DOHH2 (cell line): ENCODE results near the gene DCST2.
A peak's percentile ranks its signal among the peaks of the same experiment; 100 is the strongest.
"Not testable (repeated sequence)": the region's sequence is repeated elsewhere in the genome, so short reads cannot be mapped to it uniquely, and the experiment has no call there.

Experiments
- H3F3A ChIP-seq: fragments of 200-600 bp; sonication (generic), shearing (Covaris generic); 2 replicates; pipeline ENCODE4 v1.6.0; 2016; ENCODE audit warnings: antibody characterized with exemption, mild to moderate bottlenecking; ENCODE audit not compliant: control insufficient read depth, insufficient read depth
- H3K27ac ChIP-seq: fragments of 200-600 bp; sonication (generic); 2 replicates; pipeline ENCODE4 v1.5.1; 2014; ENCODE audit warnings: low read depth, mild to moderate bottlenecking, low read length, moderate library complexity
- H3K27me3 ChIP-seq: fragments of 200-600 bp; sonication (generic); 2 replicates; pipeline ENCODE4 v1.6.1; 2014; ENCODE audit warnings: mild to moderate bottlenecking, low read length, mixed read lengths; ENCODE audit not compliant: control insufficient read depth
- H3K36me3 ChIP-seq: fragments of 200-600 bp; sonication (generic); 2 replicates; pipeline ENCODE4 v1.6.1; 2014; ENCODE audit warnings: mild to moderate bottlenecking, low read length, moderate library complexity, mixed read lengths; ENCODE audit not compliant: control insufficient read depth
- H3K4me1 ChIP-seq: fragments of 200-600 bp; sonication (generic); 2 replicates; pipeline ENCODE4 v1.6.1; 2014; ENCODE audit warnings: mild to moderate bottlenecking, low read length, mixed read lengths; ENCODE audit not compliant: control insufficient read depth
- H3K4me2 ChIP-seq: fragments of 200-600 bp; sonication (generic); 2 replicates; pipeline ENCODE4 v1.6.0; 2014; ENCODE audit warnings: mild to moderate bottlenecking, low read length, moderate library complexity
- H3K4me3 ChIP-seq: fragments of 200-600 bp; sonication (generic); 2 replicates; pipeline ENCODE4 v1.5.1; 2014; ENCODE audit warnings: mild to moderate bottlenecking, low read length, mixed read lengths
- H3K79me2 ChIP-seq: fragments of 200-600 bp; sonication (generic); 2 replicates; pipeline ENCODE4 v1.6.1; 2014; ENCODE audit warnings: mild to moderate bottlenecking, low read length, mixed read lengths; ENCODE audit not compliant: control insufficient read depth
- H3K9me2 ChIP-seq: fragments of 200-600 bp; sonication (generic); replicated peaks from 2 replicates; pipeline ENCODE4 v1.6.1; 2014; ENCODE audit warnings: mild to moderate bottlenecking, low read length, mixed read lengths; ENCODE audit not compliant: control insufficient read depth
- H3K9me3 ChIP-seq: fragments of 200-600 bp; sonication (generic); 2 replicates; pipeline ENCODE4 v1.6.1; 2014; ENCODE audit warnings: antibody characterized with exemption, low read length, mixed read lengths; ENCODE audit not compliant: control insufficient read depth, insufficient read depth
- H4K20me1 ChIP-seq: fragments of 200-600 bp; sonication (generic); 2 replicates; pipeline ENCODE4 v1.6.0; 2014; ENCODE audit warnings: low read depth, mild to moderate bottlenecking, antibody characterized with exemption, low read length, moderate library complexity; ENCODE audit not compliant: control insufficient read depth, insufficient read depth
- CTCF ChIP-seq: fragments of 200-600 bp; sonication (generic); IDR thresholded peaks from one replicate; pipeline ENCODE4 v1.5.1; 2014; ENCODE audit warnings: antibody characterized with exemption, mild to moderate bottlenecking, low read depth, low read length; ENCODE audit not compliant: poor library complexity, severe bottlenecking
- EZH2phosphoT487 ChIP-seq: fragments of 200-600 bp; sonication (generic); IDR thresholded peaks from 2 replicates; pipeline ENCODE4 v1.6.1; 2017; ENCODE audit warnings: borderline replicate concordance, mild to moderate bottlenecking, antibody characterized with exemption, low read length, moderate library complexity, mixed read lengths

Gene DCST2

GRCh38 chr1:154978360-154978759 is 55.2 kb downstream of the DCST2 start:
- Histone ChIP-seq H3K4me1 (peaks cover 42% of the 10 kb centered on the region), H3K36me3 (peaks cover 61% of the 10 kb centered on the region), H3K27me3 (no peaks in the 10 kb centered on the region), H3K9me3 (no peaks in the 10 kb centered on the region), H3K9me2 (no peaks in the 10 kb centered on the region), H4K20me1 (peaks cover 7% of the 10 kb centered on the region; the same call in 1 of the 2 replicates), H3K27ac (no peak overlapping the region), H3K79me2 (peaks cover 83% of the 10 kb centered on the region), H3K4me3 (no peak overlapping the region), H3F3A (peaks cover 24% of the 10 kb centered on the region), H3K4me2 (no peak overlapping the region)
- TF ChIP-seq EZH2phosphoT487, result no peak
- TF ChIP-seq CTCF, result no peak

- H3K9me2 ChIP-seq, H3K27me3 ChIP-seq, H3K9me3 ChIP-seq, H4K20me1 ChIP-seq, H3K4me3 ChIP-seq, H3K27ac ChIP-seq: not testable (repeated sequence)
- H3K4me2 ChIP-seq, result peak overlapping the region; percentile 83; the same call in 1 of the 2 replicates
- peaks cover 46% of the 10 kb centered on the region for H3K4me1 ChIP-seq
- H3K79me2 ChIP-seq, result peaks cover 86% of the 10 kb centered on the region
- peaks cover 24% of the 10 kb centered on the region for H3F3A ChIP-seq
- peaks cover 63% of the 10 kb centered on the region for H3K36me3 ChIP-seq
These were observed 55.8 kb downstream of the DCST2 start for GRCh38 chr1:154977762-154978161.

- Histone ChIP-seq H3K27ac (peak overlapping the region; percentile 82), H3K79me2 (peaks cover 87% of the 10 kb centered on the region), H4K20me1 (peaks cover 14% of the 10 kb centered on the region; the same call in 1 of the 2 replicates), H3K9me2 (no peaks in the 10 kb centered on the region), H3K4me1 (peaks cover 50% of the 10 kb centered on the region), H3K27me3 (no peaks in the 10 kb centered on the region), H3F3A (peaks cover 21% of the 10 kb centered on the region), H3K4me3 (peak overlapping the region; percentile 95), H3K36me3 (peaks cover 57% of the 10 kb centered on the region), H3K4me2 (peak overlapping the region; percentile 83), H3K9me3 (no peaks in the 10 kb centered on the region)
- TF ChIP-seq EZH2phosphoT487 (no peak), CTCF (no peak)
These were observed 58.0 kb downstream of the DCST2 start for GRCh38 chr1:154975409-154976059.

GRCh38 chr1:154974808-154975408 is 58.7 kb downstream of the DCST2 start:
- H3K4me1 ChIP-seq, result peaks cover 54% of the 10 kb centered on the region
- H3F3A ChIP-seq, result peaks cover 21% of the 10 kb centered on the region

More at GRCh38 chr1:154974808-154975408, 58.7 kb downstream of the DCST2 start:
- TF ChIP-seq CTCF (no peak), EZH2phosphoT487 (no peak)
- Histone ChIP-seq H3K36me3 (peaks cover 59% of the 10 kb centered on the region), H3K4me3 (peak overlapping the region; percentile 95), H3K9me3 (no peaks in the 10 kb centered on the region), H4K20me1 (peaks cover 14% of the 10 kb centered on the region; the same call in 1 of the 2 replicates), H3K27me3 (no peaks in the 10 kb centered on the region), H3K9me2 (no peaks in the 10 kb centered on the region), H3K79me2 (peaks cover 90% of the 10 kb centered on the region), H3K27ac (peak overlapping the region; percentile 82), H3K4me2 (peak overlapping the region; percentile 83)
